Measurements from ENCODE around the gene CLPTM1.

The CLPTM1 gene

GRCh38 chr19:44927746-44928145 lies 27.4 kb upstream of the CLPTM1 start:
- ChIA-PET CTCF (interaction anchor here (1.0 kb wide), 1 partner anchor 24 kb away, joined by 3 read pairs; no protein-coding TSS in a partner anchor), POLR2A (no interaction called here)
- TF ChIP-seq CTCF (IDR thresholded peaks at IDR 0.05; ENCODE audit: insufficient read depth, low read length, missing control alignments), result no peak
- no peak overlapping the region for H3K4me3 ChIP-seq (ENCODE audit: low read depth, low read length)
- DNase-seq (ENCODE audit: low read depth, low spot score), result no peak

GRCh38 chr19:44930088-44930487 lies 25.1 kb upstream of the CLPTM1 start:
- DNase-seq (ENCODE audit: low read depth, low spot score), result no peak
- ChIA-PET CTCF (interaction anchor here (1.3 kb wide), 1 partner anchor 26 kb away, joined by 4 read pairs; no protein-coding TSS in a partner anchor), POLR2A (no interaction called here)
- no peak for TF ChIP-seq CTCF (IDR thresholded peaks at IDR 0.05; ENCODE audit: insufficient read depth, low read length, missing control alignments)
- H3K4me3 ChIP-seq (ENCODE audit: low read depth, low read length), result no peak overlapping the region

- ChIA-PET CTCF (interaction anchor here (1.1 kb wide), 1 partner anchor 21 kb away, joined by 4 read pairs; no protein-coding TSS in a partner anchor), POLR2A (no interaction called here)
- TF ChIP-seq CTCF (IDR thresholded peaks at IDR 0.05; ENCODE audit: insufficient read depth, low read length, missing control alignments), result no peak
- no peak for DNase-seq (ENCODE audit: low read depth, low spot score)
- H3K4me3 ChIP-seq (ENCODE audit: low read depth, low read length), result no peak overlapping the region
Measured at GRCh38 chr19:44931541-44931940, 23.6 kb upstream of the CLPTM1 start.

GRCh38 chr19:44939668-44940067 lies 15.5 kb upstream of the CLPTM1 start:
- ChIA-PET POLR2A (no interaction called here), CTCF (interaction anchor here (1.2 kb wide), 1 partner anchor 35 kb away, joined by 3 read pairs; no protein-coding TSS in a partner anchor)
- no peak overlapping the region for H3K4me3 ChIP-seq (ENCODE audit: low read depth, low read length)
- no peak for DNase-seq (ENCODE audit: low read depth, low spot score)
- no peak for TF ChIP-seq CTCF (IDR thresholded peaks at IDR 0.05; ENCODE audit: insufficient read depth, low read length, missing control alignments)

GRCh38 chr19:44942067-44942571 lies 13.1 kb upstream of the CLPTM1 start, which contains the start of gene APOC4:
APOC4 (plus strand) TSS chr19:44942237; CDS start chr19:44942278, 41 bp downstream.
- no peak for DNase-seq (ENCODE audit: low read depth, low spot score)
- POLR2A ChIA-PET, result no interaction called here
- CTCF ChIA-PET, result no interaction called here
- H3K4me3 ChIP-seq (ENCODE audit: low read depth, low read length), result no peak within 1 kb of the TSS
- TF ChIP-seq CTCF (IDR thresholded peaks at IDR 0.05; ENCODE audit: insufficient read depth, low read length, missing control alignments), result no peak

GRCh38 chr19:44943801-44944249 lies 11.4 kb upstream of the CLPTM1 start:
- POLR2A ChIA-PET, result no interaction called here
- CTCF ChIA-PET, result no interaction called here
- no peak for DNase-seq (ENCODE audit: low read depth, low spot score)
- TF ChIP-seq CTCF (IDR thresholded peaks at IDR 0.05; ENCODE audit: insufficient read depth, low read length, missing control alignments), result no peak
- no peak overlapping the region for H3K4me3 ChIP-seq (ENCODE audit: low read depth, low read length)

Data from AG04449 (cell line).